A673 (cell line): Measurements from ENCODE around the gene NELL1. TPM values are rescaled to one million over a fixed set of nuclear protein-coding genes. Genes with fewer than 3 reads are reported as not detected.

Experiments used
- BruUV-seq: library from RNA; stranded (reverse); fragments of 400-500 nt; replicated peaks from 2 replicates; lab custom pipeline; 2021; lab: Mats Ljungman, UMichigan
- CTCF ChIA-PET: fragments of 300-600 bp; sonication (Branson Sonifier 250); formaldehyde crosslinking; loops from one replicate; lab custom pipeline; 2022; ENCODE audit warnings: antibody characterized with exemption; lab: Charles Lee
- POLR2A ChIA-PET: fragments of 300-600 bp; sonication (Branson Sonifier 250); formaldehyde crosslinking; loops from one replicate; lab custom pipeline; 2022; ENCODE audit warnings: antibody characterized with exemption; ENCODE audit not compliant: low non-redundant PET; lab: Charles Lee
- DNase-seq: peaks from one replicate; pipeline ENCODE4 v3.0.0-alpha.2; 2015; ENCODE audit warnings: low spot score
- H3K27ac ChIP-seq: fragments of 200-600 bp; sonication (generic); 2 replicates; pipeline ENCODE4 v1.5.1; 2016; ENCODE audit warnings: mixed run types, low read depth, mild to moderate bottlenecking, mixed read lengths, antibody characterized with exemption, low read length; ENCODE audit not compliant: poor library complexity, severe bottlenecking
- H3K27me3 ChIP-seq: fragments of 200-600 bp; sonication (generic); replicated peaks from 2 replicates; pipeline ENCODE4 v1.6.1; 2017; ENCODE audit warnings: mixed run types, low read depth, mild to moderate bottlenecking, mixed read lengths, antibody characterized with exemption, low read length; ENCODE audit not compliant: insufficient read depth, poor library complexity
- H3K36me3 ChIP-seq: fragments of 200-600 bp; sonication (generic); 2 replicates; pipeline ENCODE4 v1.6.1; 2016; ENCODE audit warnings: mixed run types, mild to moderate bottlenecking, mixed read lengths, antibody characterized with exemption, low read length; ENCODE audit not compliant: insufficient read depth, poor library complexity, severe bottlenecking
- H3K4me1 ChIP-seq: fragments of 200-600 bp; sonication (generic); 2 replicates; pipeline ENCODE4 v1.6.1; 2017; ENCODE audit warnings: mixed run types, mild to moderate bottlenecking, mixed read lengths, antibody characterized with exemption, low read length; ENCODE audit not compliant: insufficient read depth, poor library complexity, severe bottlenecking
- H3K4me3 ChIP-seq: fragments of 200-600 bp; sonication (generic); 2 replicates; pipeline ENCODE4 v1.5.1; 2016; ENCODE audit warnings: low read depth, mixed run types, mild to moderate bottlenecking, mixed read lengths, low read length; ENCODE audit not compliant: poor library complexity, severe bottlenecking
- H3K9me3 ChIP-seq: fragments of 200-600 bp; sonication (generic); 2 replicates; pipeline ENCODE4 v1.6.1; 2016; ENCODE audit warnings: mixed run types, low read depth, mild to moderate bottlenecking, mixed read lengths, antibody characterized with exemption, low read length; ENCODE audit not compliant: poor library complexity, severe bottlenecking
- CTCF ChIP-seq: fragments of 300-800, 200-600 bp; sonication (generic); conservative IDR thresholded peaks from 2 replicates; pipeline ENCODE4 v1.5.1; 2017; ENCODE audit warnings: low read depth, mild to moderate bottlenecking, antibody characterized with exemption, low read length, moderate library complexity, mixed read lengths
- EZH2 ChIP-seq: fragments of 200-600 bp; sonication (generic); IDR thresholded peaks from 2 replicates; pipeline ENCODE4 v1.6.1; 2017; ENCODE audit warnings: borderline replicate concordance, low read depth, mild to moderate bottlenecking, mixed read lengths, antibody characterized with exemption, low read length; ENCODE audit not compliant: poor library complexity, severe bottlenecking
- intact Hi-C: fragments of 100-400 bp; cut with micrococcal nuclease; formaldehyde crosslinking; loops from one replicate; pipeline ENCODE4 v1.10.0; 2022; ENCODE audit not compliant: unreplicated experiment
- total RNA-seq: library from RNA; stranded (reverse); gene quantifications from 2 replicates; pipeline ENCODE4 v1.2.3, GENCODE V29; 2021

NELL1 gene
- total RNA-seq, 1 experiment from 2014 or later, result 0.32 TPM

GRCh38 chr11:21566521-21567117, 897.2 kb downstream of the NELL1 start:
- ChIA-PET CTCF (no interaction called here), POLR2A (no interaction called here)
- H3K36me3 ChIP-seq, result no peaks in the 10 kb centered on the region
- no peaks in the 10 kb centered on the region for H3K4me1 ChIP-seq
- H3K9me3 ChIP-seq, result no peaks in the 10 kb centered on the region
- intact Hi-C loops, result no loop called here
- BruUV-seq, result no TSS peak
- H3K27me3 ChIP-seq, result no peaks in the 10 kb centered on the region
- no peak for DNase-seq
- no peak overlapping the region for H3K4me3 ChIP-seq
- no peak for TF ChIP-seq CTCF
- no peak for TF ChIP-seq EZH2
- no peak overlapping the region for H3K27ac ChIP-seq

GRCh38 chr11:21567645-21568290, 898.4 kb downstream of the NELL1 start:
- BruUV-seq, result no TSS peak
- no peaks in the 10 kb centered on the region for H3K27me3 ChIP-seq
- no peaks in the 10 kb centered on the region for H3K9me3 ChIP-seq
- ChIA-PET CTCF (no interaction called here), POLR2A (no interaction called here)
- TF ChIP-seq EZH2 (no peak), CTCF (no peak)
- H3K4me3 ChIP-seq, result no peak overlapping the region
- H3K36me3 ChIP-seq, result no peaks in the 10 kb centered on the region
- H3K27ac ChIP-seq, result no peak overlapping the region
- intact Hi-C loops, result no loop called here
- no peaks in the 10 kb centered on the region for H3K4me1 ChIP-seq
- no peak for DNase-seq

GRCh38 chr11:21572210-21572609, 902.8 kb downstream of the NELL1 start:
- H3K36me3 ChIP-seq, result no peaks in the 10 kb centered on the region
- H3K4me3 ChIP-seq, result no peak overlapping the region
- DNase-seq, result no peak
- H3K27me3 ChIP-seq, result no peaks in the 10 kb centered on the region
- no peak overlapping the region for H3K27ac ChIP-seq
- intact Hi-C loops, result no loop called here
- ChIA-PET POLR2A (no interaction called here), CTCF (no interaction called here)
- no TSS peak for BruUV-seq
- no peaks in the 10 kb centered on the region for H3K9me3 ChIP-seq
- TF ChIP-seq CTCF (no peak), EZH2 (no peak)
- no peaks in the 10 kb centered on the region for H3K4me1 ChIP-seq
